ENCODE data around the gene IL15RA. TPM values are rescaled to one million over a fixed set of nuclear protein-coding genes. Genes with fewer than 3 reads are reported as not detected.

IL15RA gene
- total RNA-seq, 1 experiment from 2014 or later, result 1.9 TPM

- TF ChIP-seq GRHL2 (CRISPR knock-in tag; IDR thresholded peaks at IDR 0.05; ENCODE audit: insufficient replicate concordance, severe bottlenecking) (no peak), RELA (CRISPR knock-in tag; IDR thresholded peaks at IDR 0.05; ENCODE audit: borderline replicate concordance) (no peak), USF1 (CRISPR knock-in tag; IDR thresholded peaks at IDR 0.05) (peak; percentile 51), E2F1 (CRISPR knock-in tag; IDR thresholded peaks at IDR 0.05) (peak; percentile 12; the same call in 1 of the 2 replicates), PRDM15 (CRISPR knock-in tag; IDR thresholded peaks at IDR 0.05) (no peak), GABPB1 (CRISPR knock-in tag; IDR thresholded peaks at IDR 0.05) (no peak), NFYB (CRISPR knock-in tag; conservative IDR thresholded peaks at IDR 0.05; ENCODE audit: low read depth) (no peak), JUN (CRISPR knock-in tag; IDR thresholded peaks at IDR 0.05) (peak; percentile 72; the same call in 1 of the 2 replicates), IRF2 (CRISPR knock-in tag; IDR thresholded peaks at IDR 0.05; ENCODE audit: borderline replicate concordance, low read depth) (no peak), CREM (CRISPR knock-in tag; IDR thresholded peaks at IDR 0.05) (peak; percentile 36; the same call in 1 of the 2 replicates)
- TF ChIP-seq, protein P1, sequence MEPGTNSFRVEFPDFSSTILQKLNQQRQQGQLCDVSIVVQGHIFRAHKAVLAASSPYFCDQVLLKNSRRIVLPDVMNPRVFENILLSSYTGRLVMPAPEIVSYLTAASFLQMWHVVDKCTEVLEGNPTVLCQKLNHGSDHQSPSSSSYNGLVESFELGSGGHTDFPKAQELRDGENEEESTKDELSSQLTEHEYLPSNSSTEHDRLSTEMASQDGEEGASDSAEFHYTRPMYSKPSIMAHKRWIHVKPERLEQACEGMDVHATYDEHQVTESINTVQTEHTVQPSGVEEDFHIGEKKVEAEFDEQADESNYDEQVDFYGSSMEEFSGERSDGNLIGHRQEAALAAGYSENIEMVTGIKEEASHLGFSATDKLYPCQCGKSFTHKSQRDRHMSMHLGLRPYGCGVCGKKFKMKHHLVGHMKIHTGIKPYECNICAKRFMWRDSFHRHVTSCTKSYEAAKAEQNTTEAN (CRISPR knock-in tag; IDR thresholded peaks at IDR 0.05), result no peak
- TF ChIP-seq, protein P2, sequence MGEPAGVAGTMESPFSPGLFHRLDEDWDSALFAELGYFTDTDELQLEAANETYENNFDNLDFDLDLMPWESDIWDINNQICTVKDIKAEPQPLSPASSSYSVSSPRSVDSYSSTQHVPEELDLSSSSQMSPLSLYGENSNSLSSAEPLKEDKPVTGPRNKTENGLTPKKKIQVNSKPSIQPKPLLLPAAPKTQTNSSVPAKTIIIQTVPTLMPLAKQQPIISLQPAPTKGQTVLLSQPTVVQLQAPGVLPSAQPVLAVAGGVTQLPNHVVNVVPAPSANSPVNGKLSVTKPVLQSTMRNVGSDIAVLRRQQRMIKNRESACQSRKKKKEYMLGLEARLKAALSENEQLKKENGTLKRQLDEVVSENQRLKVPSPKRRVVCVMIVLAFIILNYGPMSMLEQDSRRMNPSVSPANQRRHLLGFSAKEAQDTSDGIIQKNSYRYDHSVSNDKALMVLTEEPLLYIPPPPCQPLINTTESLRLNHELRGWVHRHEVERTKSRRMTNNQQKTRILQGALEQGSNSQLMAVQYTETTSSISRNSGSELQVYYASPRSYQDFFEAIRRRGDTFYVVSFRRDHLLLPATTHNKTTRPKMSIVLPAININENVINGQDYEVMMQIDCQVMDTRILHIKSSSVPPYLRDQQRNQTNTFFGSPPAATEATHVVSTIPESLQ (CRISPR knock-in tag; IDR thresholded peaks at IDR 0.05), result no peak
These were observed 552 bp downstream of the IL15RA start (continued) for GRCh38 chr10:5976512-5977470.

GRCh38 chr10:5975641-5976473 is 1.5 kb downstream of the IL15RA start:
- H3K36me3 Mint-ChIP-seq, result no peaks in the 10 kb centered on the region
- no peak for DNase-seq (ENCODE audit: low spot score)
- no peaks in the 10 kb centered on the region for H3K9me3 Mint-ChIP-seq
- H3K27ac Mint-ChIP-seq, result no peak overlapping the region
- POLR2A ChIA-PET, result no interaction called here
- TF ChIP-seq OVOL2 (CRISPR knock-in tag; IDR thresholded peaks at IDR 0.05; ENCODE audit: borderline replicate concordance) (no peak), ZBTB21 (CRISPR knock-in tag; IDR thresholded peaks at IDR 0.05; ENCODE audit: borderline replicate concordance) (no peak), FOXJ3 (CRISPR knock-in tag; IDR thresholded peaks at IDR 0.05; ENCODE audit: borderline replicate concordance) (no peak), TEAD1 (CRISPR knock-in tag; IDR thresholded peaks at IDR 0.05) (no peak), ZNF232 (CRISPR knock-in tag; IDR thresholded peaks at IDR 0.05) (no peak), MLX (CRISPR knock-in tag; IDR thresholded peaks at IDR 0.05) (no peak), FOXP1 (CRISPR knock-in tag; IDR thresholded peaks at IDR 0.05; ENCODE audit: borderline replicate concordance) (no peak)
- CTCF ChIA-PET, result interaction anchor here (0.6 to 3.0 kb wide), 10 partner anchors 17 to 426 kb away, joined by 3 to 12 read pairs (median 4); partner anchors contain the start of genes ANKRD16, FBH1 and PFKFB3
- ATAC-seq, result no peak
- peaks cover 18% of the 10 kb centered on the region for H3K4me1 Mint-ChIP-seq
- peaks cover 49% of the 10 kb centered on the region for H3K27me3 Mint-ChIP-seq (ENCODE audit: low read depth)
- peak overlapping the region; percentile 80 for H3K4me3 Mint-ChIP-seq

Data from WTC11 (cell line).